Hematopoietic multipotent progenitor cell (in vitro differentiated cells): ENCODE results near the gene XAGE3. TPM values are rescaled to one million over a fixed set of nuclear protein-coding genes. Genes with fewer than 3 reads are reported as not detected.
"Not testable (repeated sequence)": the region's sequence is repeated elsewhere in the genome, so short reads cannot be mapped to it uniquely, and the experiment has no call there.

ENCODE experiments used
- DNase-seq, 3 donors: peaks; one replicate each; pipeline ENCODE4 v3.0.0-alpha.2; 2011 to 2015; ENCODE audit warnings: low read depth in 2 of 3, low spot score in 2 of 3
- total RNA-seq: library from RNA; depleted of rRNA; stranded (reverse); fragments of >200 nt; gene quantifications from one replicate; pipeline ENCODE4 v1.2.3, GENCODE V29; 2012

Gene XAGE3
- total RNA-seq, 1 donor, result not detected

DNA sequence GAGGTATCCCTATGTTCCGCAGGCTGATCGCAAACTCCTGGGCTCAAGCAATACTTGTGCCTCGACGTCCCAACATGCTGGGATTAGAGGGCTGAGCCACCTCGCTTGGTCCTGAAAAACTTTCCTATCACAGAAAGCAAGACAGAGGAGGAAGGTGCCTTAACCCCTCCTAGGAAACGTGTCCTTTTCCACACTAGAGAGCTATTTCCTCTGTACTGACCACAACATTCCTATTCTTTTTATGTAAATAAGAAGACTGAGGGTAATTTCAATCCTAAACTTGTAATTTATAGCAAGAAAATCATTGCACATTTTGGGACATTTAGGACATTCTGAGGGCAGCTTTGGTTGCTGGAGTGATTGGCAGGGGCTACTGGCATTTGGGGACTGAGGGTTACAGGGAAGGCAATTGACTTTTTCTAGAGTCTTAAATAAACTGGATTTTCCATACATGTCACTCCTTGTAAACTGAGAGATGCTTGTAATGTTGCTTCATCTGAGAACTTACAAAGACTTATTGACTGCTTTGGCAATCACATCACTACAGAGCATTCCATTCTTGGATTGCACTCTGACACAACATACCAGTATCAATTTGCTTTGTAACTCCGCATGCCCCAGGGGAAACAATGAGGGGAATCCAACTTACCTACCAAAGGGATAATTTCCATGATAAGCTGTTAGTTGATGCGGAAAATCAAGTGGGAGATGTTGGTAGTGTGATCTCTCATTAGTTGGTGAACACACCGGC is 15.6 kb downstream of the XAGE3 start:
- DNase-seq, result no peak

DNA sequence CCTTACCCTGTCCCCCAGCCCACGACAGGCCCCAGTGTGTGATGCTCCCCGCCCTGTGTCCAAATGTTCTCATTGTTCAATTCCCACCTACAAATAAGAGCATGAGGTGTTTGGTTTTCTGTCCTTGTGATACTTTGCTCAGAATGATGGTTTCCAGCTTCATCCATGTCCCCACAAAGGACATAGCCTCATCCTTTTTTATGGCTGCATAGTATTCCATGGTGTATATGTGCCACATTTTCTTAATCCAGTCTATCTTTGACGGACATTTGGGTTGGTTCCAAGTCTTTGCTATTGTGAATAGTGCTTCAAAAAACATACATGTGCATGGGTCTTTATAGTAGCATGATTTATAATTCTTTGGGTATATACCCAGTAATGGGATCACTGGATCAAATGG is 24.3 kb downstream of the XAGE3 start:
- DNase-seq, result not testable (repeated sequence)

DNA sequence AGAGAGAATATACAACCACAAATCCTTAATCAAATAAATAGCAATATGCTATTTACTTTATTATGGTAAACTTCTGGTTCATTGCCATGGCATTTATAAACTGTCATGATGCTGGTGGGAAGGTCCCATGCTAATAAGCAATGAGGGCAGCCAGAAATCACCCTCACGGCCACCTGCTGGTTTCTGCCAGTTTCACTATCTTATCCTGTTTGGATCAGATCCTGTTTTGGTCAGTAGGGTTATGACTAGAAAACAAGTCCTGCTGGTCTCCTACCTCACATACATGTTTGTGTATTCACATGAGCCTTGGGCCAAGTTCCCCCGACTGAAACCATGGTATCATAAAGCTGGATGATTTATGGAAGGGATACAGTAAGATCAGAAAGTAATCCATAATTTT is 28.7 kb downstream of the XAGE3 start:
- no peak for DNase-seq

DNA sequence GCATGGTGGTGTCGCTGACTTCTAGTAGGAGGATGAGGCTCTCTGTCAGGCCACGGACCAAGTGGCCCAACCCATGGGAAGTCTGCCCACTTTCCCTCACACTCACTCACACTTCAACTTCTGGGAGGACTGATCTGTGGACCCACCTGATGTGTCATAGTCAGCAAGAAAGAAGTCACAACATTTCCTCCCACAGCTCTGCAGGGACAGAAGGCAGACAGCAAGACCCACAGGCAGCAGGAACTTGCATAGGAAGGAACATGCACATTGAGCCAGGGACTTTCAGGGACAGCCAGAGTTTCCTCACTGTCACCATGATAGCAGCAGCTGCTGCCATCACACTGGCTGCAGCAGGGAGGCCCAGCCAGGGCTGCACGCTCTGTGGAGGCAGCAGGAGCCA is 37.3 kb downstream of the XAGE3 start:
- DNase-seq, result no peak

DNA sequence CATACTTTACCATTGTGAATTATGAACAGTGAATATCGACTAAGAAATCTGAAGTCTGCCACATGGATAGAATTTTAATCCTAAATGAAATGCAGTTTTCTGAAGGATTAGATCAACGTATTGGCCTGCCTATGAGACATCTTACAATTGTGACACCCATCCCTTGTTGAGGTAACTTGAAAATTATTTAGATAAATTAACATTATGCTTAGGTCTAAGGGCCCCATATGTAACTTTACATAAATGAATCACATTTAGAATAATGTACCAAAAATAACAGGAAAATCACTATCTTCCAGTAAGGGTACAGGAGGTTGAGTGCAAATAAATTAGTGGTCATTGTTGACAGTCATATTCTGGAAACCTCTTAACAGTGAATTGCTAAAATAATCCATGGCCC is 43.3 kb downstream of the XAGE3 start:
- no peak for DNase-seq

DNA sequence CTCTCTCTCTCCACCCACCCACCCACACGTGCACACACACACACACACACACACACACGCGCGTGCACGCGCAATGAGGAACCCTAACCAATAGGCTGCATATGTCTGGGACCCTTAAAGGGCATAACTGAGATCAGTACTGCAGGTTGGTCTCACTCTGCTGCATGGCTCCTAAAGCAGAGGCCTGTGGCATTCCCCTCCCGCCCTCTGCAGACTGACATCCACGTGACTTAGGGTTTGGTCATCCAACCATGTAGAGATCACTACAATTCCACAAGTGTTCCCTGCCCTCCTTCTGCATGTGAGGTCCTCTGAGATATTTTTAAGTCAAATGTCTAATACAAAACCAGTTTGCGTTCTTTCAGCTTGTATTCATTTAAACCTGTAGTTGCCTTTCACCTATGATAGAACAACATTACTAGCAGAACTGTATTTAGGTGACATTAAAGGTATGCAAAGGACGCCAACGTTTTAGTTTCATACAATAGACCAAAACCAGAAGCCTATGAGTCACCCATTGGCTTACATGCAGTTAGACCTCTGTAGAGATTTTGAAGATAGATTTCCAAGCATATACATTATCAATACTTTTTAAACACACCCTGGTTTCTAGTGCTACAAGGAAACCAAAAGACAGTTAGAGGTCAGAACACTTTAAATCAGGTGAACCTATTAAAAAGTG is 46.7 kb downstream of the XAGE3 start:
- no peak for DNase-seq

DNA sequence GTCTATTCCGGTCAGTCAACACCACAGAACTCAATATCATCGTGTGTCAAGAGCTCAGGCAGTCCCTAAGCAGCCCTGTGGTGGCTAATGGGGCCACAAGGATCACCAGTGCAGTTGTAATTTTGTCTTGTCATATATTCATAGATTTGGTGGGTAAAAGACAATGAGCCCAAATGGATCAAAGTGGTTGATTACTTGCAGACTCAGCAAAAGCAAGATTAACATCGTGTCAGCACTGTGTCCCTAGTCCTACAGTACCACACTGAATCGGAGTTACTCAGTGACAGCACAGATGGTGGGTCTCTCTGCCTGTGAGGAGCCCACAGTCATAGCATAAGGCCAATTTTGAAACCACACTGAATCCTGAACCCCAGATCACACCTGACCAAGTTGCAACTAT is 48.1 kb downstream of the XAGE3 start:
- no peak for DNase-seq

Other genes with a start within 250 kb of the XAGE3 start
- gene SSX7, start 213.2 kb downstream of the XAGE3 start, total RNA-seq, result not detected
- gene SSX2, start 160.9 kb downstream of the XAGE3 start, total RNA-seq, result not detected
- not detected for gene SSX2B, start 116.8 kb downstream of the XAGE3 start, total RNA-seq
- under 0.01 TPM for gene SPANXN5, start 70.7 kb downstream of the XAGE3 start, total RNA-seq
- not detected for gene XAGE5, start 56.8 kb downstream of the XAGE3 start, total RNA-seq
- 12.7 TPM for gene FAM156B, start 29.2 kb upstream of the XAGE3 start, total RNA-seq
- 9.2 TPM for gene FAM156A, start 90.4 kb upstream of the XAGE3 start, total RNA-seq
- gene GPR173, start 180.7 kb upstream of the XAGE3 start, total RNA-seq, result 5.4 TPM
- gene TSPYL2, start 214.3 kb upstream of the XAGE3 start, total RNA-seq, result 26.4 TPM
- gene KANTR, start 226.1 kb upstream of the XAGE3 start, total RNA-seq, result 40.1 TPM